ENCODE results near the gene MS4A5.
A peak's percentile ranks its signal among the peaks of the same experiment; 100 is the strongest.
"Not testable (repeated sequence)": the region's sequence is repeated elsewhere in the genome, so short reads cannot be mapped to it uniquely, and the experiment has no call there.

Gene MS4A5, protein sequence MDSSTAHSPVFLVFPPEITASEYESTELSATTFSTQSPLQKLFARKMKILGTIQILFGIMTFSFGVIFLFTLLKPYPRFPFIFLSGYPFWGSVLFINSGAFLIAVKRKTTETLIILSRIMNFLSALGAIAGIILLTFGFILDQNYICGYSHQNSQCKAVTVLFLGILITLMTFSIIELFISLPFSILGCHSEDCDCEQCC

DNA sequence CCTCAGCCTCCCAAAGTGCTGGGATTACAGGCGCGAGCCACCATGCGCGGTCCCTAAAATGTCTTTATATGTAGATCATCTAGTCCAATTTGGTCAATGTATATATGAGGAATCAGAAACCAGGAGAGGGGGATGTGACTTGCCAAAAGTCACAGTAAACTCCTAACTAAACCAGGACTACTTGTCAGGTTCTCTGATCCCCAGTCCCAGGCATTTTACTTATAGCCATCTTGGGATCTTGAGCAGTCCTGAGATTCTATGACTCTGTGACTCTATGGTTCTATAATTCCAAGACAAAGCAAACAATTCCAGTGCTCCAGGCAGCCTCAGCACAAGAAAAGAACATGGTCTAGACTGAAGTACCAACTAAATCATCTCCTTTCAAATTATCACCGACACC, at the start of gene MS4A5:
Gene MS4A5, plus strand, starts transcription at position 301 of the 400 bp plus-strand sequence. CDS start 103 bp downstream, outside the sequence.
- FAIRE-seq (no peak), DNase-seq (ENCODE audit: extremely low spot score, insufficient read length, low read depth) (no peak)

DNA sequence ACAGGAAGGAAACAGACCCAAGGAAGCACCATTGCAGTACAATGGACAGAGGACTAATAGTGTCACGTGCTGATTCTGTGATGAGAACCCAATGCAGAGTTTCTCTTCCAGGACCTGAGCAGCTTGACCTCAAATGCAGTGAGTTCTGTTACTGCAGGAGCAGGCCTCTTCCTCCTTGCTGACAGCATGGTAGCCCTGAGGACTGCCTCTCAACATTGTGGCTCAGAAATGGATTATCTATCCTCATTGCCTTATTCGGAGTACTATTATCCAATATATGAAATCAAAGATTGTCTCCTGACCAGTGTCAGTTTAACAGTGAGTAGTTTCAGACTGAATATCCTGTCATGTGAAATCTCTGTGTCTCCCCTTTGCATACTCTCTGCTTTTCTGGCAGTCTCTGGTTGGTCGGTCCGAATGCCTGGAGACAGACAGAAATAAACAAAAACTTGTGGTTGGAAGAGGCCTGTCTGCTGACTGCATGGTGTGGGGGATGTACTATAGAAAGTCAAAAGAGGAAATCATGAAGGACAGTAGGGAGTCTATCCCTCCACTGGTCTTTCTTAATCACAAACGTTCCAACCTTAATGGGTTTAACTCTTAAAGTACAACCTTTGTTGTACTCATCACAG, 40.0 kb upstream of the MS4A5 start:
- FAIRE-seq = peak; percentile 90

DNA sequence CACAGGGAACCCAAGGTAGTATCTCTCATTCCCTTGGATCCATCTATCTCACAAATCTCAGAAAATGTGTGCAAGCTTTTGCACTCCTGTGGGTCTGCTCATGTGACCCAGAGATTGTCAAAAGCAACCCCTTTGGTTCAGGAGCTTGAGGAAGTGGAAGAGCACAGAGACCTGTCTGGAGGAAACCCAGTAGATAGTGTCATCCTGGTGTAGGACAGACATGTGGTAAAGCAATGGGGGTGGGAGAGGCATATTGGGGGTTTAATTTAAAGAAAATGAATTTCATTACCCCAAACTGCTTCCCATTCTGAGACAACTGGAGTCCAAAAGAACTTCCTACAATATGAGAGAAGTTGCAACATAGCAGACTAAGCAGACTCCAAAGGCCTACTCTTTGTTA, 39.0 kb upstream of the MS4A5 start:
- DNase-seq (ENCODE audit: extremely low spot score, insufficient read length, low read depth) = no peak
- FAIRE-seq = no peak

More for the DNA sequence above, 40.0 kb upstream of the MS4A5 start:
- DNase-seq (ENCODE audit: extremely low spot score, insufficient read length, low read depth) = no peak

DNA sequence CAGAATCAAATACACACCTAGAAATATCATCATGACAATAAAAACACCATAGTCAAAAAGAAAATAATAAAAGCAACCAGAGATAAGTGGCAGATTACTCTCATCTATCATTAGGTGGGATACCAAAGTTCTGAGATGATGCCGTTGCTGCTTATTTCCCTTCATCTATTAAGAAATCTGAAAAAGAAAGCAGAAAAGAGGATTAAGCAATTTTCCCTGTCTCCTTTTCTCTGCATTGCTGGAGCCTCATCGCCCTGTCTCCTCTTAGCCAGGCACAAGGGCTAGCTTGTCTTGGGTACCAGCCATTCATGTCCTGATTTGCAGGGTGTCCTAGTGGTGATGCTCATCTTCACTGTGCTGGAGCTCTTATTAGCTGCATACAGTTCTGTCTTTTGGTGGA, 37.0 kb upstream of the MS4A5 start:
- FAIRE-seq = no peak

DNA sequence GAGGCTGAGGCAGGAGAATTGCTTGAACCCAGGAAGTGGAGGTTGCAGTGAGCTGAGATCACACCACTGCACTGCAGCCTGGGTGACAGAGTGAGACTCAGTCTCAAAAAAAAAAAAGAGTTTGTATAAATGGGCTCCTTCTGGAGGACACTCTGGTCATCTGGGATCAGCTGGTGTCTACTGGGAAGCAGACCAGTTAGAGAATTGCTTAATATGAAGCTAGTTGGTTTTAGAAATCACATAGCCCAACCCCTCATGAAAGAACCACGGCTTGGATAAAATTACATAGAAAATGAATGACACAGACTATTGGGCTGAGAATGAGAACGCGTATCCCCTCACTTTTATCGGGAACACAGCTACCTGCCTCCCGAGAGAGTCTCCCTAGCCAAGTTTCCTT, 36.4 kb upstream of the MS4A5 start:
- no peak for DNase-seq (ENCODE audit: extremely low spot score, insufficient read length, low read depth)
- no peak for FAIRE-seq

More for the DNA sequence above, 37.0 kb upstream of the MS4A5 start:
- DNase-seq (ENCODE audit: extremely low spot score, insufficient read length, low read depth) = no peak

DNA sequence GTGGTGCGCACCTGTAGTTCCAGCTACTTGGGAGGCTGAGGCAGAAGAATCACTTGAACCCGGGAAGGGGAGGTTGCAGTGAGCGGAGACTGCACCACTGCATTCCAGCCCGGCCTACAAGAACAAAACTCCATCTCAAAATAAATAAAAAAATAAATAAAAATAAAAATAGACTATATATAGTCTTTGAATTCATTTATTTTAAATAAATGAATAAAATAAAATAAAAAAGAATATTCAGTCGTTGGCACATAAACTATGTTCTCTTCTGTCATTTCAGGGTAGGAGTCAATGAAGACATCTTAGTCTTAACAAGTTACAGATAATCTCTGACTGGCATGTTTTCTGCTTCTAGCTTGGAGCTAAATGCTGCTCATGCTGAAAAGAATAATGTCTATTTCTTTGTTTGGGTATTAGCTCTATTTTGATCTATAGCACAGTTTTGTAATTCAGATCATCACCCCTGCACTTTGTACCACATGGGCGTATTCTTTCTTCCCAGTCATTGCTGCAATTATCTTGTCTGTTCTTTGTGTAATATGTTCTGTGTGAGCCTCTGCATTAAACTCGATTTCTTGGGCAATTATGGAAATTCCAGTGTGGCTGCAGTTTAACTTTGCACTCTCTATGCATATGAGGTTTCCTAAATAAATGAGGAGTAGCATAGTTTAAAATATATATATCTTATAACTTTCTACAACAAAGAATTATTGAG, 34.5 kb upstream of the MS4A5 start:
- FAIRE-seq (no peak), DNase-seq (ENCODE audit: extremely low spot score, insufficient read length, low read depth) (no peak)

DNA sequence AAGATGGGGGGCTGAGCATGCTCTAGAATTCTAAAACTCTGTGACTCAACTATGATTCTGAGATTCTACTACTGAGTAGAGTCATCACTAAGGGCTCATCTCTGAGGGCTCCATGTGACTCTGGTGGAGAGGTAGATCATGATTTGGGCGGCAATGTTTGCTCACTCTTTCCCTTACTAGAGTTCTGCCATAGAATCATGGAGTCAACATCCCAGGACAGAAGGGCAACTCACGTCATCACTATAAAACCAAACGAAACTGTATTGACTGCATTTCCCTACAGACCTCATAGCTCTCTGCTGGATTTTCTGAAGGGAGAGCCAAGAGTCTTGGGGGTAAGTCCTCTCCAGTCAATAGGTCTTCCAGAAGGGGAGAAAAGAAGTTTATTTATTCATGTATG, 33.0 kb upstream of the MS4A5 start, which contains the start of gene MS4A14:
Gene MS4A14, plus strand, starts transcription at position 78 of the 400 bp plus-strand sequence. Its CDS starts 120 bp downstream, at position 198.
- DNase-seq (ENCODE audit: extremely low spot score, insufficient read length, low read depth) = no peak
- FAIRE-seq = no peak

DNA sequence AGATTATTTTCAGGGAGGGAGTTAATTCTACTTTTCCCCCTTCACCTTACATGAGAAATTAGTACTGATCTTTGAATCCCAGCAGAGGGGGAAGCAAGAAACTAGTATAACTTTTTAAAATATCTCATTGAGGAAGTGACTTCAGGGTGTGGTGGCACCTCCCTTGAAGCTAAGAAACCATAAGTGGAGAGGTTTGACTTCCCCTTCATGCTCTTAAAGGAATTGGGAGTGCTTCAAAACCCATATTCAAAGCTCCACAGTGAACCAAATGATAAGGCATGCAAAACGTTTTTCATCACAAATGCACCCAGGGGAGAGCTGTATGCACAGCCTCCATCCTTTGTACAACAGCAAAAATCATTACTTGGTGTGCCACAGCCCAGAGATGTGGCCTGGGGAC, 32.6 kb upstream of the MS4A5 start:
- peak; percentile 77 for FAIRE-seq
- no peak for DNase-seq (ENCODE audit: extremely low spot score, insufficient read length, low read depth)

DNA sequence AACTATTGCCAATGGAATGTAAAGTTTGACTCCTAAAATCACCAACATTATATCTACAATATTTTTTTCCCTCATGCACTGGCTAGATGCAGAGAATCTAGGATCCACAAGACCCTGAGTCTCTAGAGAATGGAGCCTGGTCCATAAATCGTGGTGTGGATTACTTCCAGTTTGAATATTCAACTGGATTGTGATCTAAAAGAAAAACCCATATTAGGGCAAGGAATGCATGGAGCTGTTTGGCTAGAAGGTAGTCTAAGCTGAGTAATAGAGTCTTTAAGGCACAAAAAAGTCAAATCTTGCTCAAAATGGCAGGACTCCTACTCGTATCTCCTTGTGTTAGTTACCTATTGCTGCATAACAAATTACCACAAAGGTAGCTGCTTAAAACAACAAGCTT, 9.4 kb upstream of the MS4A5 start:
- FAIRE-seq = no peak
- DNase-seq (ENCODE audit: extremely low spot score, insufficient read length, low read depth) = no peak

DNA sequence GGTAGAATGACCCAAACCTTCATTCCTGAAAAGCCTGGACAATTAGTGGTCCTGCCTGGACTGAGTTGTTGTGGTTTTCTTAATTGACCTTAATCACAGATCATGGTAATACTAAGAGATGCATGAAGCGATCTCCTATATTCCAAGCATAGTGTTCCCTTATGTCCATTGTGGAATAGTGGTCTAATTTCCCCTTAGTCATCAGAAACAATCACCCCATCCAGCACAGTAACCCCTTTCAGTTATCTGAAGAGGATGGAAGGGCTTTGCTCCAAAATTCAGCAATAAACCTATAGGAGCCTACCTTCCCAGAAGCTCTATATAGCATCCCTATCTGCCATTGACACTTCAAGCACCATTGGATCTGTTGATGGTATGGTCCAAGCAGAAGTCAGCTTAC, 6.8 kb upstream of the MS4A5 start:
- no peak for DNase-seq (ENCODE audit: extremely low spot score, insufficient read length, low read depth)
- no peak for FAIRE-seq

DNA sequence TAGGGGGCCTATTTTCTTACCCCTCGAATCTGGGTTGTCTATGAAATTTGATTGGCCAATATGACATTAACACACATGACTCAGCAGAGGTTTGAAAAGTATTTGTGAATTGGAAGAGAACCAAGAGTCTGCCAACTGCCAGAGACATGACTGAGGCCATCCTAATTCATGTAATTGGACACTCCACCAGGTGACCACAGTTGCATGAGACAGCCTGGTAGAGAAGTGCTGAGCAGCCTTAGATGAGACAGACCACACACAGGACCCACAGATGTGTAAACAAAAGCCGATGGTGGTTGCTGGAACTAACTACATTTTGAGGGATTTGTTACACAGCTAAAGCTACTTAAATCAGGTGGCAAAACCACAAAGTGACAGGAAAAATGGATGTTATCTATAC, 855 bp upstream of the MS4A5 start:
- FAIRE-seq = no peak

DNA sequence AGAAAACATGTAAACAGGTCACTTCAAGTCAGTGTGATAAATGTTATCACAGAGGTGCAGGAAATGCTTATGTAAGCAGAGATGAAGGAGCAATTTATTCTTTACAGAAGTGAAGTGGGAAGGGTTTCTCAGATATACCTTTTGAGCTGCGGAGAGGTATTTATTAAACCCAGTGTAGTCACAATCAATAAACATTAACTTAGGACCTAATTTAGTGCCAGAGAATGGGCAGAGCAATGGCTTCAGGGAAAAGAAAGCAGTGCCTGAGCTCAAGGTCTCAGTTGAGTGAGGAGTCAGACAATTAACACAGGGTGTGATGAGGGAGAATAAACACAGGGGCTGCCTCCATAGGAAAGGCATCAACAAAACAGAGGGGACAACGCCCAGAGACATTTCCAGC, 1.9 kb downstream of the MS4A5 start:
- DNase-seq (ENCODE audit: extremely low spot score, insufficient read length, low read depth) (no peak), FAIRE-seq (no peak)

More for the DNA sequence above, 855 bp upstream of the MS4A5 start:
- no peak for DNase-seq (ENCODE audit: extremely low spot score, insufficient read length, low read depth)

DNA sequence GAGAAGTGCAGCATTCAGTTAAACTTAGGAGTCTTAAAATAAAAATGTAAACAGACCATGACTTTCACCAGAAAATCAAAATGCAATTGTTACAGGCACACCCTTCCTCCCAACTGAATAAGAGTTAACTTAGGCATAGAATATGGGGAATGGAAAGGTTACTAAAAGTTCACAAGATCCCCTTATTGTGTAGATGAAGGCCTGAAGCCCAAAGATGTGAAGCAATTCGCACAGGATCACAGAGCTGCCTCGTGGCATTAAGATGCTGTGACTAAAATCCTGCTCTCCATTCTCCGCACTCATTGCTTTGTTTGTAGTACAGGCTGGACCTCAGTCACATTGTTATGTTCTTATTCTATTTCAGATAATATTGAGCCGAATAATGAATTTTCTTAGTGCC, 4.0 kb downstream of the MS4A5 start:
- no peak for FAIRE-seq
- no peak for DNase-seq (ENCODE audit: extremely low spot score, insufficient read length, low read depth)

DNA sequence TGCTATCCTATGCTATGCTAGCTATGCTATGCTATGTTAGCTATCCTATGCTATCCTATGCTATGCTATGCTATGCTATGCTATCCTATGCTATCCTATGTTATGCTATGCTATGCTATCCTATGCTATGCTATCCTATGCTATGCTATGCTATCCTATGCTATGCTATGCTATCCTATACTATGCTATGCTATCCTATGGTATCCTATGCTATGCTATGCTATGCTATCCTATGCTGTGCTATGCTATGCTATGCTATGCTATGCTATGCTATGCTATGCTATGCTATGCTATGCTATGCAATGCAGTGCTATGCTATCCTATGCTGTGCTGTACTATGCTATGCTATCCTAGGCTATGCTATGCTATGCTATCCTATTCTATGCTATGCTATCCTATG, 17.7 kb downstream of the MS4A5 start:
- FAIRE-seq = no peak
- DNase-seq (ENCODE audit: extremely low spot score, insufficient read length, low read depth) = no peak

DNA sequence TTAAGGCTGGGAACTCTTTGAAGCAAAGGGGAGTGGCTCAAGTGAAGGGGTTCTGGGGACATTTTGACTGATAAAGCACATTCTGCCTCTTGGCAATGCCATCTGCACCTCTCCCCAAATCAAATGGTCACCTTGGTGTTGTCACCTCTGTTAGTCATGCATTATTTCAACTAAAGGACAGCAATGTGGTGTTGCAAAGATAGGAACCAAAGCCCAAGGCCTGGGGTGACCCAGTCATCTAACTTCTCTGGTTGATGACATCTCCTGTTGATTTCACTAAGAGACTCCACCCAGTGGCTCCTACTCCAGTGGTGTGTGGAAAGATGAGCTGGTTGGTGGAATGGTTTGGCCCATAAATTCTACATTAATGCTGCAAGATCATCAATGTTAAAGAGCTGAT, 18.5 kb downstream of the MS4A5 start:
- no peak for FAIRE-seq
- DNase-seq (ENCODE audit: extremely low spot score, insufficient read length, low read depth) = no peak

DNA sequence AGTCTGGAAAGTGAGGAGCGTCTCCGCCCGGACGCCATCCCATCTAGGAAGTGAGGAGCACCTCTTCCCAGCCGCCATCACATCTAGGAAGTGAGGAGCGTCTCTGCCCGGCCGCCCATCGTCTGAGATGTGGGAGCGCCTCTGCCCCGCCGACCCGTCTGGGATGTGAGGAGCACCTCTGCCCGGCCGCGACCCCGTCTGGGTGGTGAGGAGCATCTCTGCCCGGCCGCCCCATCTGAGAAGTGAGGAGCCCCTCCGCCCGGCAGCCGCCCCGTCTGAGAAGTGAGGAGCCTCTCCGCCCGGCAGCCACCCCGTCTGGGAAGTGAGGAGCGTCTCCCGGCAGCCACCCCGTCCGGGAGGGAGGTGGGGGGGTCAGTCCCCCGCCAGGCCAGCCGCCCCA, 21.8 kb downstream of the MS4A5 start:
- not testable (repeated sequence) for FAIRE-seq; DNase-seq (ENCODE audit: extremely low spot score, insufficient read length, low read depth)

DNA sequence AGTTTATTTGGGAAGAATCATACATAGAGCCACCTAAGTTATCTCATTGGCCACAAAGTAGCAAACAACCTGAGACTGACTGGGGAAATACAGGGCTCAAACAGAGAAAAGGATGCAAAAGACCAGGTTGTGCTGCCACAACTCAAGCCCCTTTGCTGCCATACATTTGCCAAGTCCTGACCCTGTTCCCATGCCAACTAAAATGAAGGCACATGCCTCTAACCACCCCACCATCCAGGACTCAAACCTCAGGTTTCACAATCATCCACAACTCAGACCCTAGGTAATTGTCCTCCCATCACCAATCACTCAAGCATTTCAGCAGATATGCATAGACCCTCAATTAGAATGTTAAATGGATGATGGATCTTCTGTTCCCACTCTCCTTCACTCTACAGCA, 24.8 kb downstream of the MS4A5 start:
- DNase-seq (ENCODE audit: extremely low spot score, insufficient read length, low read depth) = no peak
- FAIRE-seq = peak; percentile 54

DNA sequence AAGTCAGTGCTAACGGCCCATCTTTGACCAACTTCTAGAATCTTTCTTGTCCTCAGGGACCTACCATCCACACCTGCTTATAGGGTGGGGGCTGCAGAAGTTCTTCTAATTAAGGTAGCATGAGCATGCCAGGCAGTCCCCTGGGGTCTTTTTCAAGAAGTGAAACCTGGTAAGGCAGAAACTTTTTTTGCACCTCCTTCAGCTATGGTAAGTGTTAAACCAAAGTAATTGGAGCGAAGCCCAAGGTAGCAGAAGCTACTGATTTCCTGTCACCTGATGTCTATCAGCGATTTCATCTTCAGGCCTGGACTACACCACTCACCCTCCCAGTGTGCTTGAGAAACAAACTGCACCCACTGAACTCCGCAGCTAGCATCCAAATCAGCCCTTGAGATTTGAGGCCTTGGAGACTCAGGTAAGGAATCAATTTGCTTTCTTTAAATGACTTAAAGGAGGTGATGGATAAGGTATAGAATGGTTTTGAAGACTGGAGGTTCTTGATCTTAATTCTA, 26.2 kb downstream of the MS4A5 start, which contains the start of gene MS4A1:
Gene MS4A1, plus strand, starts transcription at position 317 of the 512 bp plus-strand sequence. CDS start 6,528 bp downstream, outside the sequence.
- DNase-seq (ENCODE audit: extremely low spot score, insufficient read length, low read depth) (peak; percentile 44), FAIRE-seq (peak; percentile 100)

DNA sequence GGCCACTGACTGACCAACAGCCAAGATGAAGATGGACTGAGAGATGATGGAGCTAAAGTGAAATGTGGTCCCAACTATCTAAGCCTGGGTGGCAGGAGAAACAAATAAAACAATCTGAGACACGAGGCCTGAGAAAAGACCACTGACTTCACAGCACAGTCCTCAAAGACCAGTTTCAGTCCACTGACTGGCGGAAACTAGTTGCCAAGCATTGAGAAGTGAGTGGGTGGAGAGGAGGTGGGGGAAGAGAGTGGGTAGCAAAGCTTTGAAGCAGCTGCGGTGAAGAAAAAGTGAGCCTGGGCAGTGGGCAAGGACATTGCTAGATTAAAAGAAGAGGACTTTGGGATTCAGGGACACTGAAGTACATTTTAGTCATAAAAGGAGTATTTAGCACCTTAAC, 28.2 kb downstream of the MS4A5 start:
- peak; percentile 98 for FAIRE-seq
- no peak for DNase-seq (ENCODE audit: extremely low spot score, insufficient read length, low read depth)

DNA sequence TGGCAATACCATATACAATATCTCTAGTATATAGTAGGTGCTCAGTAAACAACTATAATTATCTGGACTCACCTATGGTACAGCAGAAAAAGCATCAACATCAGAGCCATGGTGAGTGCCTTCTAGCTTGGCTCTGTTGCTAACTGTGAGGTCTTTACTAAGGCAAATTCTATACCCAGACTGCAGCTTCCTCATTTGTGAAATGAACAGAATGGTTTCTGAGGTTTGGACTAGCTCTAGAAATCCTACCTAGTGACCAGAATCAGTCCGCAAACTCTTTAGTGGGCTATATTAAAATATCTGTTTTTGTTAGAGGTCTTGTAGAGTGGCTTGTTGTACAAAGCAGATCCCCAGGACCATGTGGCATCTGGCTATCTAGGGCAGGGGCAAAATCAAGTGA, 30.0 kb downstream of the MS4A5 start:
- DNase-seq (ENCODE audit: extremely low spot score, insufficient read length, low read depth) (no peak), FAIRE-seq (peak; percentile 62)

DNA sequence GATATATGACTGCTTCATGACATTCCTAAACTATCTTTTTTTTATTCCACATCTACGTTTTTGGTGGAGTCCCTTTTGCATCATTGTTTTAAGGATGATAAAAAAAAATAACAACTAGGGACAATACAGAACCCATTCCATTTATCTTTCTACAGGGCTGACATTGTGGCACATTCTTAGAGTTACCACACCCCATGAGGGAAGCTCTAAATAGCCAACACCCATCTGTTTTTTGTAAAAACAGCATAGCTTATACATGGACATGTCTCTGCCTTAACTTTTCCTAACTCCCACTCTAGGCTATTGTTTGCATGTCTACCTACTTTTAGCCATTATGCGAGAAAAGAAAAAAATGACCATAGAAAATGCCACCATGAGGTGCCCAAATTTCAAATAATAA, 39.5 kb downstream of the MS4A5 start:
- DNase-seq (ENCODE audit: extremely low spot score, insufficient read length, low read depth) (no peak), FAIRE-seq (no peak)
